Measurements from ENCODE around the gene SSTR5.

SSTR5 gene

GRCh38 chr16:1045310-1045992, 27.1 kb upstream of the SSTR5 start:
- H3K4me3 ChIP-seq (replicated peaks; ENCODE audit: low read depth, low read length), result no peak overlapping the region
- TF ChIP-seq CTCF (IDR thresholded peaks at IDR 0.05; ENCODE audit: low read length, missing control alignments), result no peak
- DNase-seq (ENCODE audit: low read depth), result no peak

GRCh38 chr16:1045993-1046911, 26.3 kb upstream of the SSTR5 start:
- no peak overlapping the region for H3K4me3 ChIP-seq (replicated peaks; ENCODE audit: low read depth, low read length)
- DNase-seq (ENCODE audit: low read depth), result no peak
- no peak for TF ChIP-seq CTCF (IDR thresholded peaks at IDR 0.05; ENCODE audit: low read length, missing control alignments)

- no peak overlapping the region for H3K4me3 ChIP-seq (replicated peaks; ENCODE audit: low read depth, low read length)
- DNase-seq (ENCODE audit: low read depth), result no peak
- TF ChIP-seq CTCF (IDR thresholded peaks at IDR 0.05; ENCODE audit: low read length, missing control alignments), result no peak
These were observed 25.4 kb upstream of the SSTR5 start for GRCh38 chr16:1047123-1047522.

GRCh38 chr16:1047801-1048200, 24.7 kb upstream of the SSTR5 start:
- DNase-seq (ENCODE audit: low read depth), result no peak
- H3K4me3 ChIP-seq (replicated peaks; ENCODE audit: low read depth, low read length), result no peak overlapping the region
- TF ChIP-seq CTCF (IDR thresholded peaks at IDR 0.05; ENCODE audit: low read length, missing control alignments), result no peak

- peak; percentile 39 for DNase-seq (ENCODE audit: low read depth)
These were observed 24.0 kb upstream of the SSTR5 start for GRCh38 chr16:1048442-1049112.

More at GRCh38 chr16:1048442-1049112, 24.0 kb upstream of the SSTR5 start:
- no peak for TF ChIP-seq CTCF (IDR thresholded peaks at IDR 0.05; ENCODE audit: low read length, missing control alignments)
- H3K4me3 ChIP-seq (replicated peaks; ENCODE audit: low read depth, low read length), result no peak overlapping the region
